NOMO-1 treated with dmso at 0.1 percent for 144 hours (cell line): ENCODE results near the gene FAM83G.

Experiments
- DNase-seq: peaks from one replicate; lab custom pipeline; 2025; ENCODE audit not compliant: unreplicated experiment; lab: John Stamatoyannopoulos, UW

FAM83G gene

DNA sequence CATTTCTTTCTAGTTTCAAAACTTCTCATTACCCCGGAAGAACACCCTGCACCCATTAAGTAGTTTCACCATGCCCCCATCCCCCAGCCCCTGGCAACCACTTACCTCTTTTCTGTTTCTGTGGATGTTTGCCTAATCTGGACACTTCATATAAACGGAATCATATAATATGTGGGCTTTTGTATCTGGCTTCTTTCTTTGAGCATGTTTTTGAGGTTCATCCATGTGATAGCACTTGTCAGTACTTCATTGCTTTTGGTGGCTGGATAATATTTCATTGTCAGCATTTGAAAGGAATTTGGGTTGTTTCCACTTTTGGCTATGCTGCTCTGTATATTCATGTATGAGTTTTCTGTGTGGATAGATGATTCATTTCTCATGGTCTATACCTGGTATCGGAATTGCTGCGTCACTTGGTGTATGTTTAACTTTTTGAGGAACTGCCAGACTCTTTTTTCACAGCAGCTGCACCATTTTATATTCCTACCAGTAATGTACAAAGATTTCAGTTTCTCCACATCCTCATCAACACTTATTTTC lies 82.6 kb downstream of the FAM83G start:
- peak; percentile 4 for DNase-seq

DNA sequence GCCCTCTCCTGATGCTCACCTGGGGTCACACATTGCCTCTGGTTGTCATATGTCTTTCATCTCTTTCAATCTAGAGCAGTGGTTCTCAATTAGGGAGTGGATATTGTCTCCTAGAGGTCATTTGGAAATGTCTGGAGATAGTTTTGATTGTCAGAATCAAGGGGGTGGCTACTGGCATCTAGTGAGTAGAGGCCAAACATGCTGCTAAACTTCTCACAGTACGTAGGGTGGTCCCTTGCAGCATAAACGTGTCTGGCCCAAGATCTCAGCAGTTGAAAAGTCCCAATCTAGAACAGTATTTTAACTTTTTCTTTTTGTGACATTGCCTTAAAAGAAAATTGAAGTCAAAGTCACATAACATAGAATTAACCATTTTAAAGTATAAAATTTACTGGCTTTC lies 83.1 kb downstream of the FAM83G start:
- DNase-seq: no peak

DNA sequence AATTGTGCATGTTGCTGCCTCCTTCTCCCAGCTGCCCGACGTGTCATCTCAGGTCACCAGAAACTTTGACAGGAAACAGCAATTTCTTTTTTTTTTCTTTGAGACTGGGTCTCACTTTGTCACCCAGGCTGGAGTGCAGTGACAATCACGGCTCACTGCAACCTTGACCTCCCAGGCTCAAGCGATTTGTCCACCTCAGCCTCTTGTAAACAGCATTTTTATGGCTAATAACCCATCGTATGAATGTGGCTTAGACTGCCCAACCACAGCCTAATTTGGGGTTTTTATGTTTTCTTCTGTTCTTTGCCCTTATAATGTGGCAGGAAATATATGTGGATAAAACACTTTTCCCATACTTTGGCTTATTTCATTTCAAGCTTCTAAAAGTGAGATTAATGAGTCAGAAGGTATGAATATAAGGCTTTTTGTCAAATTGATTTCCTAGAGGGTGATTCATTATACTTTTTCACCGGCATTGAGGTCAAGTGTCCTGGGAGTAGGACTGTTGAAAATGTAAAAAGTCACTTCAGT lies 83.6 kb downstream of the FAM83G start:
- DNase-seq: no peak

DNA sequence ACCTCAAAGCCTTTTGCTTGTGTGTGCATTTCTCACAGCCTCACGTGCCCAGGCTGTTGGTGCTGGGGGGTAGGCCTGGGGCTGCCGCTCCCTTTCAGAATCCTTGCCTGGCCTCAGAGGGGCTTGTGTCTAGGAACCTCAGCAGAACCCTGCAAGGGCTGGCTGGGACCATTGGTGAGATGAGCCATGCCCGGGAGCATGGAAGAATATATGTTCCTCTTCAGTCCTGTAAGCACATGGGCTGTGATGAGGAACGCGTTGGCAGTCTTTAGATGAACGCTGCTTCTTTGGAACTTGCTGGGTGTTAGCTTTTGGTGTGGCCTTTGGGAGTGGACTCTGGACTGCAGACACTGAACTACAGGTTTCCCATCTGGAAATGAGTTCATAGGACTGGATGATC lies 84.6 kb downstream of the FAM83G start:
- no peak for DNase-seq
